HG02840 (cell line): ENCODE measurements around the gene SLC29A4.
"Not testable (repeated sequence)": the region's sequence is repeated elsewhere in the genome, so short reads cannot be mapped to it uniquely, and the experiment has no call there.

Source experiments
- ATAC-seq: cut with Tn5 transposase; IDR thresholded peaks from one replicate; pipeline ENCODE4 v1.9.1; 2021; ENCODE audit warnings: mild to moderate bottlenecking, moderate library complexity, moderate number of reproducible peaks; ENCODE audit not compliant: unreplicated experiment, low FRiP score

The SLC29A4 gene, protein sequence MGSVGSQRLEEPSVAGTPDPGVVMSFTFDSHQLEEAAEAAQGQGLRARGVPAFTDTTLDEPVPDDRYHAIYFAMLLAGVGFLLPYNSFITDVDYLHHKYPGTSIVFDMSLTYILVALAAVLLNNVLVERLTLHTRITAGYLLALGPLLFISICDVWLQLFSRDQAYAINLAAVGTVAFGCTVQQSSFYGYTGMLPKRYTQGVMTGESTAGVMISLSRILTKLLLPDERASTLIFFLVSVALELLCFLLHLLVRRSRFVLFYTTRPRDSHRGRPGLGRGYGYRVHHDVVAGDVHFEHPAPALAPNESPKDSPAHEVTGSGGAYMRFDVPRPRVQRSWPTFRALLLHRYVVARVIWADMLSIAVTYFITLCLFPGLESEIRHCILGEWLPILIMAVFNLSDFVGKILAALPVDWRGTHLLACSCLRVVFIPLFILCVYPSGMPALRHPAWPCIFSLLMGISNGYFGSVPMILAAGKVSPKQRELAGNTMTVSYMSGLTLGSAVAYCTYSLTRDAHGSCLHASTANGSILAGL

DNA sequence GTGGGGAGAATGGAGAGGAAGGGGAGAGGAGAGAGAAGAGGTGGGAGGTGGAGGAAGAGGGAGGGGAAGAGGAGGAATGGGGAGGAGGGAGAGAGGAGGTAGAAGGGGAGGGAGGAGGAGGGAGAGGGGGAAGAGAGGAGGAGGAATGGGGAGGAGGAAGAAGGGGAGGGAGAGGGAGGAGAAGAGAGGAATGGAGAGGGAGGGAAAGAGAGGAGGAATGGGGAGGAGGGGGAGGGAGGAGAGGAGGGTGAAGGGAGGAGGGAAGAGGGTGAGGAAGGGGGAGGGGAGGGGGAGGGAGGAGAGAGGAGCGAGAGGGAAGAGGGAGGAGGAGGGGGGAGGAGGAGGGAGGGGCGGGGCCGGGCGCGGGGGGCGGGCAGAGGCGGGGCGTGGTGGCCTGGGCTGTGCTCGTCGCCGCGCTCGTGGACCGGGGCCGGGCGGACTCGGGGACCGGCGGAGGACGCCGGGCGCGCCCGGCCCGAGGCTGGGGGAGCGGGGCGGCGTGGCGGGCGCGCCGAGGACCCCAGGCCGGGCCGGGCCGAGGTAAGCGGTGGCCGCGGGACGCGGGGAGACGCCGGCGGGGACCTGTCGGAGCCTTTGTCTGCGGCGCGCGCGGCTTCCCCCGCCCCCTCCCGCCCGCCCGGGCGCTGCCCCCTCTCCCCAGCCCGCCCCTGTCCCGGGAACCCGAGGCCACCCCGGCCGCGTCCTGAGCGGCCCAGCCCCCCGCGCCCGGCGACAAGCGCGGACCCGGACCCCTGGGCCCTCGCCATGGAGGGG, at the start of gene SLC29A4:
Gene SLC29A4 (plus strand): TSS at position 401 of the 774 bp plus-strand sequence. CDS start 4,874 bp downstream, outside the sequence.
- no peak for ATAC-seq

- ATAC-seq = no peak
These were observed 47.6 kb upstream of the SLC29A4 start for GRCh38 chr7:5234852-5235831.

- ATAC-seq = no peak
These were observed 45.5 kb upstream of the SLC29A4 start for GRCh38 chr7:5237286-5237685.

DNA sequence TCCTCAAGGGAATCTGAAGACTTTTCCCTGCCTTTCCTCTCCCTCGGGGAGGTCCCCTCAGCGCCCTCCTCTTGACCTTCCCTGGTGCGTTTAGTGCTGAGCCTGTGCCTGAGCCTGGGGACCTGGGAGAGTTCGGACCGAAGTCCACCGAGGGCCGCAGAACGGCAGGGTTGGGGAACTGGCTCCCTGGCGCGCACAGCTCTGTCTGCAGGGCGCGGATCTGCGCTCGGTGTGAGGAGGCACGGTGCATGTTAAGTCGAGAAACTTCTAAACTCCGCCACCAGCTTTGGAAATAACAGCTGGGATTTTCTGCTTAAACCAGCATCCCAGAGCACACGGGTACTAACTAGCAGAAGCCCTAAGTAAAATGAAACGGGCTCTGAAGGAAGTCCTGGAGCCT, 44.2 kb upstream of the SLC29A4 start:
- no peak for ATAC-seq

DNA sequence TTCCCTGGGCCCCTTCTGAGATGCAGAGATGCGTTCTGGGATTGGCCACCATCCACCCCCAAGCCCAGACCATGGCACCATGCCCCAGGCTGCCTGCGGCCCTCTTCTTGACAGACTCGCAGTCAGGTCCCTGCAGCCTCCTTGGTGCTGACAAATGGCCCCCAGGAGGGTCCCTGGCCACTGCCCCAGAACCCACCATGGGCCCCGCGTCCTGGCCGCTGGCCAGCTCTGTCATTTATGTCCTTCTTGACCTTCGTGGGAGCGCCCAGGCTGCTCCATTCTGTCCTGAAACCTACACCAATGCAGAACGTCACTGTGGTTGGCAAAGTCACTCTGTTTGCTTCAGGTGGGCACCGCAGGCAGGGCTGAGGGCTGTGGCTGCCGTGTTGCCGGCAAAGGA, 39.5 kb upstream of the SLC29A4 start:
- no peak for ATAC-seq

DNA sequence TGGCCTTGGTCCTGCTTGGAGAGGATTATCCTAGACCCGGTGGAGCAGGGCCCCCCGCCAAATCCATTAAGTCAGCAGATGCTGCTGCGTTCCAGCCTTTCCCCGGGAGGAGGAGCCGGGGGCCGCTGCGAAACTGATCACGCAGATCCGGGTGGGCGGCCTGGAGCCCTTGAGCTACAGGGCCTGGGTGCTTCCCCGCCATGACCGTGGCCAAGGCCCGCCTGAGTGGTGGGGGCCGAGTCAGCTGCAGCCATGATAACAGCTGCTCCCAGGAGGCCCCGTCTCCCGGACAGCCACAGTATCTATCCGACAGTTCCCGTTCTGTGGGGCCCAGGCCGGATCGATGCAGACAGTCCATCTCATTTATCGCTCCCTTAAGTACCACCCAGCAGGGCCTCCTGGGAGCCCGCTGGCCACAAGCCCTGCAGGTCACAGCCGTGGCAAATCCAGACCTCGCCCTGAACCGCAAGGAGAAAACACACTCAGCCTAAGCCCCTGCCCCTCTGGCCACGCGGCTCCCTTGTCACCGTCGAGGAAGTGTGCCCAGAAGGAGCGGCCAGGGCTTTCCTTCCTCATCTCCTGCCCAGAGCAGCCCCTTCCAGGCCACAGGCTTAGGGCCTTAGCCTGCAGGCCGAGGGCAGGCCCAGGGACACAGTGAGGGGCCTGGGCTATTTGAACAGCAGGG, 34.4 kb upstream of the SLC29A4 start:
- no peak for ATAC-seq

GRCh38 chr7:5250787-5251186, 32.0 kb upstream of the SLC29A4 start:
- not testable (repeated sequence) for ATAC-seq

GRCh38 chr7:5253529-5253928, 29.2 kb upstream of the SLC29A4 start:
- ATAC-seq = not testable (repeated sequence)

GRCh38 chr7:5254371-5254770, 28.4 kb upstream of the SLC29A4 start:
- ATAC-seq = not testable (repeated sequence)

DNA sequence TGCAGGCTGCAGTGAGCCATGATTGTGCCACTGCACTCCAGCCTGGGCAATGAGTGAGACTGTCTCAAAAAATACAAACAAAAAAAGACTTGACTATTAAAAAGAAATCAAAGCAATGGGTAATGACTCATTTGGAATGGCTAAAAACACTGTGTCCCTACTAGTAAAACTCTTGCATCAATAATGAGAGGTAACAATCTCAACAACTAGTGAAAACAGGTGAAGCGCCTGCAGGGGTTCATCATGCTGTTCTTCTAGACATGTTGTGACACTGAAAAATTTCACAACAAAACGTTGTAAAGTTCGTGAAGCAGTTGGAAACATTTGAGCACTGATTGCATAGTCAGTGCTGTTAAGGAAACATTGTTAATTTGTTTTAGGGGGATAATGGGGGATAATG, 26.9 kb upstream of the SLC29A4 start:
- no peak for ATAC-seq

DNA sequence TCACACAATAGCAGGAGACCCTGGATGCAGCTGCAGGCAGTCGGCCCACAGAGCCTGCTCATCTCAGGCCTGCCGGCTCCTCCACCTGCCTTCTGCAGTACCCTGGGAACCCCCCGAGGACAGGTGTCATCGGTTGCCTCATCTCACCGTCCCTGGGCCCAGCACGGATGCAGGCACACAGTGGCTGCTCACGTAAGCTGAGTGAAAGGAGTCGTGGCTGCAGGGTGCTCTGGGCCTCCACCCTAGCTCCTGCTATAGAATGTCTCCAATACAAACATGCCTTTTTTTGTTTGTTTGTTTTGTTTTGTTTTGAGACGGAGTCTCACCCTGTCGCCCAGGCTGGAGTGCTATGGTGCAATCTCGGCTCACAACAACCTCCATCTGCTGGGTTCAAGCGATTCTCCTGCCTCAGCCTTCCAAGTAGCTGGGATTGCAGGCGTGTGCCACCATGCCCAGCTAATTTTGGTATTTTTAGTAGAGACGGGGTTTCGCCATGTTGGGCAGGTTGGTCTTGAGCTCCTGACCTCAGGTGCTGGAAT, 22.1 kb upstream of the SLC29A4 start:
- ATAC-seq = not testable (repeated sequence)

DNA sequence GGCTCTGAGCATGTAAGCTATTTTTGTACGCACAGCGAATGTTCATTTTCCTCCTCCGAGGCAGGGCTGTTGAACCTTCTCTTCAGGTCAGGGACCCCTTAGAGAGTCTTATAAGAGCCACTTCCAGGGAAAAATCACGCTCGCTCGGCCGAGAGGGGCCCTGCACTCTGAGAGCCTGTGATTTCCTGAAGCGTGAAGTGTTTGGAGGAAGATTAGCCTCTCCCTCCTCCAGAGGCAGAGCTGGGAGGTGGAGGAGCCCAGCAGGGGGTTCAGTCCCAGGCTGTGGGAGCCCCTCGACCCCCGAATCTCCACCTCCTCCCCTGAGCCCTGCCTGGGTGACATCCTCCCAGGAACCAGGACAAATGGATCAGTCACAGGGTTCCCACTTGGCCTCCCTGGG, 19.7 kb upstream of the SLC29A4 start:
- ATAC-seq = not testable (repeated sequence)

- ATAC-seq = no peak
These were observed 17.2 kb upstream of the SLC29A4 start for GRCh38 chr7:5265320-5266190.

- no peak for ATAC-seq
These were observed 16.3 kb upstream of the SLC29A4 start for GRCh38 chr7:5266191-5267028.

DNA sequence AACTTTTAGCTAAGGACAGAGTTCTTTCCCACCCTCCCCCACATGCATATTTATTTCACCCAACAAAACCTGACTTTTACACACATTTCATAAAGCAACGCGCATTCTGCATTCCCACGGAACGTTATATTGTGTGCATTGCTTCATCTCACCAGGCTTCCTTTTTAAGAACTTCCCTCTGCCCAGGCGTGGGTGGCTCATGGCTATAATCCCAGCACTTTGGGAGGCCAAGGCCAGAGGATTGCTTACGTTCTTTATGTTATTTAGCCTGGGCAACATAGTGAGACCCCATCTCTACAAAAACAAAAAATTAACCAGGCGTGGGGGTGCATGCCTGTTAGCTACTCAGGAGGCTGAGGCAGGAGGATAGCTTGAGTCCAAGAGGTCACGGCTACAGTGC, 14.9 kb upstream of the SLC29A4 start:
- not testable (repeated sequence) for ATAC-seq

DNA sequence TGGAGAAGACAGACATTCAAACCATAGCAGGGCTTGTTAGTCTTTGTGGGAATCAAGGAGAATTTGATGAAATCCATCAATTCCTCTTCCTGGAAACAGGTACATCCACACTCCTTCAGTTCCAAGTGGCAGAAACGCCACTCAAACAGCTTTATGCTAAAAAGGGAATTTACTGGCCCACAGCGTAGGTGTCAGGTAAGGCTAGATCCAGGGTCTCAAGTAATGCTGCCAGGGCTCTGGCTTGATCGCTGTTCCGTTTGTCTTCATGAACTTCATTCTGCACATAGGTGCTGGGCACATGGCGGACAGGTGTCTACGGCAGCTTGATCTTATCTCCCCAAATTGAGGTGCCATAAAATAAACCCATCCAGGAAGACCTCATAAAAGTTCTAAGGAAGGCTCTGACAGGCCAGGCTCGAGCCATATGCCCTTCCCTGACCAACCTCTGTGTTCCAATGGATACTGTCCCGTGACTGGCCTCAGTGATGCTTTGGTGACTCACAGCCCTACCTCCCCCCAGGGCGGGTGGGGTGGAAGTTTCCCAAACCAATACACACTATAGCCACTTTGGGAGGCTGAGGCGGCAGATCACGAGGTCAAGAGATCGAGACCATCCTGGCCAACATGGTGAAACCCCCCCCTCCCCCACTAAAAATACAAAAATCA, 12.6 kb upstream of the SLC29A4 start:
- ATAC-seq = not testable (repeated sequence)

DNA sequence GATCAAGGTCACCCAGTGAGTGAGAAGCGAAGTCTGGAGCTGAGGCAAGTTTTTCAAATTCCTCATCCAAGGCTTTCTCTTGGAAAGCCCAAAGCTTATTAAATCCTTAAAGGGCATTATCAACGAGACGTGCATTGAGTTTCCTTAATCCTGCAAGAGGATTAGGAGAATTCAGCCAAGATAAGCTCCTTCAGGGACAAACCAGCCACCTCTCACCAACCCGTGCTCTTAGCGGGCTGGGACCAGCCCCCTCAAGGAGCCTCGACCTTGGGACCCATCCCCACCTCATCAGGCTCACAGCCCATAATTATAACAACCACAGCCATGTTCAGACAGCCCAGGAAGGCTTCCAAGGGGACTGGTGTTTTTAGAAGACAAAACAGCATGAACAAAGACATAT, 12.0 kb upstream of the SLC29A4 start:
- no peak for ATAC-seq
